CD4-positive, alpha-beta T cell (primary cell): ENCODE measurements around the gene STK38L. TPM values are rescaled to one million over a fixed set of nuclear protein-coding genes. Genes with fewer than 3 reads are reported as not detected.
"Not testable (repeated sequence)": the region's sequence is repeated elsewhere in the genome, so short reads cannot be mapped to it uniquely, and the experiment has no call there.

ENCODE experiments used
- ATAC-seq: fragments of 200-7000 bp; cut with Tn5 transposase; one replicate; pipeline ENCODE4 v1.10.0; 2022; ENCODE audit warnings: mild to moderate bottlenecking; ENCODE audit not compliant: poor library complexity
- CTCF ChIA-PET: fragments of 350-600 bp; sonication (Branson Sonifier 250); formaldehyde crosslinking; loops from one replicate; lab custom pipeline; 2021; ENCODE audit warnings: antibody characterized with exemption, inconsistent platforms; lab: Charles Lee
- POLR2A ChIA-PET: fragments of 350-600 bp; sonication (Branson Sonifier 250); formaldehyde crosslinking; loops from one replicate; lab custom pipeline; 2021; ENCODE audit warnings: antibody characterized with exemption, inconsistent platforms; lab: Charles Lee
- DNase-seq, 14 experiments: peaks; one replicate each; pipeline ENCODE4 v3.0.0-alpha.2; 2013 to 2020; ENCODE audit warnings: mixed read lengths in 2 of 14
- H3K27ac ChIP-seq, 2 donors: one replicate each; pipeline versions ENCODE4 v1.5.1 to v1.7.0; 2013; ENCODE audit warnings: low read length in 2 of 2, low read depth in 1 of 2, mild to moderate bottlenecking in 1 of 2
- H3K27me3 ChIP-seq, 2 experiments: 1 replicate in 1 of 2; 2 replicates in 1 of 2; pipeline versions ENCODE4 v1.6.1 to v1.7.0; 2013; ENCODE audit warnings: low read length in 2 of 2, control low read depth in 1 of 2, mild to moderate bottlenecking in 1 of 2, moderate library complexity in 1 of 2; ENCODE audit not compliant: insufficient read depth in 2 of 2, control insufficient read depth in 1 of 2
- H3K36me3 ChIP-seq: one replicate; pipeline ENCODE4 v1.6.1; 2013; ENCODE audit warnings: low read length, control low read depth; ENCODE audit not compliant: insufficient read depth
- H3K4me1 ChIP-seq: one replicate; pipeline ENCODE4 v1.6.1; 2013; ENCODE audit warnings: low read length, control low read depth; ENCODE audit not compliant: insufficient read depth
- H3K4me3 ChIP-seq: one replicate; pipeline ENCODE4 v1.5.1; 2013; ENCODE audit warnings: mild to moderate bottlenecking, low read length, moderate library complexity
- H3K9me3 ChIP-seq, 2 experiments: 1 replicate in 1 of 2; 2 replicates in 1 of 2; pipeline versions ENCODE4 v1.6.1 to v1.7.0; 2013; ENCODE audit warnings: low read length in 2 of 2, mild to moderate bottlenecking in 2 of 2, control low read depth in 1 of 2, moderate library complexity in 1 of 2; ENCODE audit not compliant: control insufficient read depth in 1 of 2, insufficient read depth in 1 of 2
- H3K27ac Mint-ChIP-seq: one replicate; pipeline ENCODE4 v1.8.0; 2020; ENCODE audit warnings: mixed read lengths
- H3K27me3 Mint-ChIP-seq: one replicate; pipeline ENCODE4 v1.8.0; 2021; ENCODE audit warnings: mixed read lengths
- H3K36me3 Mint-ChIP-seq: one replicate; pipeline ENCODE4 v1.8.0; 2021; ENCODE audit warnings: low read depth, mixed read lengths
- H3K4me1 Mint-ChIP-seq: one replicate; pipeline ENCODE4 v1.8.0; 2021; ENCODE audit warnings: low read depth, mixed read lengths
- H3K4me3 Mint-ChIP-seq: one replicate; pipeline ENCODE4 v1.8.0; 2020; ENCODE audit warnings: mild to moderate bottlenecking, mixed read lengths
- H3K9me3 Mint-ChIP-seq: one replicate; pipeline ENCODE4 v1.8.0; 2020; ENCODE audit warnings: mixed read lengths
- intact Hi-C, 2 experiments: fragments of 100-400 bp; cut with DNase I in 1 of 2; cut with micrococcal nuclease in 1 of 2; formaldehyde crosslinking; loops; one replicate each; pipeline versions ENCODE4 v1.15.1 to v1.9.0; 2023 to 2025; cut with DNase I, micrococcal nuclease
- total RNA-seq, 174 experiments: library from RNA in 2 of 174; stranded (reverse) in 2 of 174; gene quantifications; one replicate each; pipeline ENCODE4 v1.2.3 and lab custom pipeline; 2021 to 2026
- TF ChIP-seq, protein P1 (sequence below): fragments of 200-600 bp; IDR thresholded peaks from one replicate; pipeline ENCODE4 v1.8.0; 2022; ENCODE audit warnings: antibody characterized with exemption, mild to moderate bottlenecking

The STK38L gene
- total RNA-seq, 2 experiments from 2014 or later = 18.3 to 21.0 TPM

DNA sequence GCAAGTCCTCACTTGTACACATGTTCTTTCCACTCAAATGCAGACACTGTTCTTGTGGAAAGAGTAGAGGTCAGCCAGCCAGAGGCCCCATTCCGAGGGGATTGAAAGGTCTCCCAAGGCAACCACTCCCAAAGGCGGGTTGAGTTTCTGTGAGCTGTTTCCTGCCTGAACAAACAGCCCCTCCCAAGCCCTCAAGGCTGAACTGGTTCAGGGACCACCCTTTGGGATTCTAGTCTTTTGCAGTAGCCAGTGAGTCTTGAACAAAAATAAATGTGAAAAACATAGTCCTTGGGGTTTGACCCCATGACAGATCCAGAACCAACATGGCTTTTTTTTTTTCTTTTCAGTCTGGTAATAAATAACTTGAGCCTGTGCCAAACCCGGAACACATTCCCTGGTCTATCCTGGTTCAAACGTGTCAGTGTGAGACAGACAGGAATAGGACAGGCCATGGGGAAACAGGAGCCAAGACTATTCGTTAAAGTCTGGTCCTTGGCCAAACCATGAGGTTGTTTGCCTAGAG is 17.6 kb upstream of the STK38L start:
- ChIA-PET POLR2A (no interaction called here), CTCF (no interaction called here)
- no peak overlapping the region for H3K4me3 ChIP-seq
- no peaks in the 10 kb centered on the region for H3K36me3 ChIP-seq
- Mint-ChIP-seq H3K4me3 (no peak overlapping the region), H3K36me3 (no peaks in the 10 kb centered on the region), H3K27me3 (no peaks in the 10 kb centered on the region), H3K4me1 (no peaks in the 10 kb centered on the region), H3K9me3 (no peaks in the 10 kb centered on the region), H3K27ac (no peak overlapping the region)
- H3K4me1 ChIP-seq = no peaks in the 10 kb centered on the region
- H3K27ac ChIP-seq = no peak overlapping the region
- H3K27me3 ChIP-seq = no peaks in the 10 kb centered on the region
- no peak for ATAC-seq
- H3K9me3 ChIP-seq = no peaks in the 10 kb centered on the region
- TF ChIP-seq, protein P1, sequence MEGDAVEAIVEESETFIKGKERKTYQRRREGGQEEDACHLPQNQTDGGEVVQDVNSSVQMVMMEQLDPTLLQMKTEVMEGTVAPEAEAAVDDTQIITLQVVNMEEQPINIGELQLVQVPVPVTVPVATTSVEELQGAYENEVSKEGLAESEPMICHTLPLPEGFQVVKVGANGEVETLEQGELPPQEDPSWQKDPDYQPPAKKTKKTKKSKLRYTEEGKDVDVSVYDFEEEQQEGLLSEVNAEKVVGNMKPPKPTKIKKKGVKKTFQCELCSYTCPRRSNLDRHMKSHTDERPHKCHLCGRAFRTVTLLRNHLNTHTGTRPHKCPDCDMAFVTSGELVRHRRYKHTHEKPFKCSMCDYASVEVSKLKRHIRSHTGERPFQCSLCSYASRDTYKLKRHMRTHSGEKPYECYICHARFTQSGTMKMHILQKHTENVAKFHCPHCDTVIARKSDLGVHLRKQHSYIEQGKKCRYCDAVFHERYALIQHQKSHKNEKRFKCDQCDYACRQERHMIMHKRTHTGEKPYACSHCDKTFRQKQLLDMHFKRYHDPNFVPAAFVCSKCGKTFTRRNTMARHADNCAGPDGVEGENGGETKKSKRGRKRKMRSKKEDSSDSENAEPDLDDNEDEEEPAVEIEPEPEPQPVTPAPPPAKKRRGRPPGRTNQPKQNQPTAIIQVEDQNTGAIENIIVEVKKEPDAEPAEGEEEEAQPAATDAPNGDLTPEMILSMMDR = no peak
- intact Hi-C loops = no loop called here
- DNase-seq = no peak

DNA sequence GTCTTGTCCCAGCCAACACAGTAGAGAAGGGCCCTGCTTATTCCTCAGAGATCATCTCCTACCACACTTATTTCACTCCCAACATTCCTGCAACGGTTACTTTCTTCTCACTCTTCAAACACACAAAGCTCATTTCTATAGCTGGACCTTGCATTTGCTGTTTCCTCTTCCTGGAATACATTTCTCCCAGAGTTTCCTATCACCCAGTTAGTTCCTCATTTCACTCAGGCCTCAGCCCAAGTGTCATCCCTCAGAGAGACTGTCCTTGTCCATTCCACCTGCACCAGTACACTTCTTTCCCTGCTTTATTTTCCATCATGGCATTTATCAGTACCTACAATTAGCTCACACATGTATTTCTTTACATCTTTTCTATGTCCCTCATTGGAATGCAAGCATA is 14.7 kb upstream of the STK38L start:
- H3K9me3 ChIP-seq = no peaks in the 10 kb centered on the region
- no peak overlapping the region for H3K4me3 ChIP-seq
- CTCF ChIA-PET = no interaction called here

DNA sequence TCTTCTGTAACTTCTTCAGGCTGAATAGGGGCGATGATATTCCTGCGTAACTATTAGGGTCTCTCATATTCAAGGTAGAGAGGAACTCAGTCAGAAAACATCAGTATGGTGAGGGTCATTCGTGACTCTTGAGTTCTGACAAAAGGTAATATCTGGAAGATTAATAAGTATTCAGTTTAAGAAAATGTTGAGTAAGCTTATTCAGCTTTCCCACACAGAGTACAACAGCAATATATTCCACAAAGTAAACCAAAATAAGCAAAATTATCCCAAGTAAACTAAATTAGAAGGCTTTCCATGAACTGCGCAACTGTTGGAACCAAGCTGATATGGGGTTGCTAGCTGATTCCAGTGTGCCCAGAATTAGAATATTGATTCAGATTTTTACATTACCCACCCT is 12.7 kb upstream of the STK38L start:
- H3K4me3 ChIP-seq, DNase-seq, H3K27ac Mint-ChIP-seq, H3K27me3 Mint-ChIP-seq, H3K4me1 Mint-ChIP-seq, POLR2A ChIA-PET, H3K9me3 Mint-ChIP-seq, H3K4me3 Mint-ChIP-seq, H3K36me3 Mint-ChIP-seq, H3K27me3 ChIP-seq, intact Hi-C loops, H3K36me3 ChIP-seq, ATAC-seq, CTCF ChIA-PET, H3K9me3 ChIP-seq, H3K27ac ChIP-seq, H3K4me1 ChIP-seq: not testable (repeated sequence)

More for the DNA sequence above, 14.7 kb upstream of the STK38L start:
- no peaks in the 10 kb centered on the region for H3K27me3 ChIP-seq
- Mint-ChIP-seq H3K4me3 (no peak overlapping the region), H3K9me3 (no peaks in the 10 kb centered on the region), H3K27ac (no peak overlapping the region), H3K27me3 (peaks cover 5% of the 10 kb centered on the region), H3K36me3 (no peaks in the 10 kb centered on the region), H3K4me1 (no peaks in the 10 kb centered on the region)
- DNase-seq (peak in 1 of 14 experiments; percentile 22), ATAC-seq (no peak)
- H3K4me1 ChIP-seq = no peaks in the 10 kb centered on the region
- POLR2A ChIA-PET = interaction anchor here (1.1 kb wide), 1 partner anchor 10 kb away, joined by 3 read pairs; no protein-coding TSS in a partner anchor
- TF ChIP-seq, protein P1 = no peak
- H3K27ac ChIP-seq = no peak overlapping the region
- no peaks in the 10 kb centered on the region for H3K36me3 ChIP-seq
- intact Hi-C loops = no loop called here

DNA sequence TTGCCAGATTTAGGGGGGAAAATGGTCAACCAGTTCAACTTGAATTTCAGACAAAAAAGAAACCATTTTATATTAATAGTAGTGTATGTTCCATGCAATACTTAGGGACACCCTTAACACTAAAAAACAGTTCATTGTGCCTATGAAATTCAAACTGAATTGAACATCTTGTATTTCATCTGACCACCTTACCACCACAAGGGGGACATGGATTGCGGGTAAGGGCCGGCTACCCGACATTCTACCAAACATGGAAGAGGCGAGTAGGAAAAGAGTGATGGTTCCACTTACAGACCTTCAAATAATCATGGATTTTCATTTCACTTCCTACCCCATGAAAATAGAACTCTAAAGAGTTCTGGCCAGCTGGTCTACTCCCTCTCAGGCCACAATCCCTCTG is 10.3 kb upstream of the STK38L start:
- H3K4me1 ChIP-seq = peaks cover 3% of the 10 kb centered on the region
- no peaks in the 10 kb centered on the region for H3K36me3 ChIP-seq
- H3K4me3 ChIP-seq = no peak overlapping the region
- peaks cover 17% of the 10 kb centered on the region for H3K4me1 Mint-ChIP-seq
- no peak overlapping the region for H3K27ac Mint-ChIP-seq
- intact Hi-C loops = no loop called here
- DNase-seq (no peak), ATAC-seq (no peak)
- ChIA-PET POLR2A (no interaction called here), CTCF (no interaction called here)
- H3K36me3 Mint-ChIP-seq = no peaks in the 10 kb centered on the region
- H3K27me3 Mint-ChIP-seq = peaks cover 5% of the 10 kb centered on the region
- H3K9me3 Mint-ChIP-seq = no peaks in the 10 kb centered on the region
- no peaks in the 10 kb centered on the region for H3K27me3 ChIP-seq
- H3K27ac ChIP-seq = no peak overlapping the region
- no peak overlapping the region for H3K4me3 Mint-ChIP-seq
- TF ChIP-seq, protein P1 = no peak
- H3K9me3 ChIP-seq = no peaks in the 10 kb centered on the region
